ENCODE data around the gene SOCS3. TPM values are rescaled to one million over a fixed set of nuclear protein-coding genes. Genes with fewer than 3 reads are reported as not detected.

The SOCS3 gene
- polyA plus RNA-seq, 2 of the 4 experiments (the other 2 are of a cell fraction): 13.5 to 14.7 TPM

- FAIRE-seq (no peak), ATAC-seq (no peak), DNase-seq (ENCODE audit: low read depth in 1 of 2, low spot score in 1 of 2) (no peak)
- no peak overlapping the region for H3K27ac ChIP-seq
- 94% methylated on average over 7 of the region's 7 CpGs for WGBS (ENCODE audit: missing lambda C conversion rate)
- H3K4me3 ChIP-seq: no peak overlapping the region
- peaks cover 36% of the 10 kb centered on the region for H3K4me1 ChIP-seq
- H3K9me3 ChIP-seq: no peaks in the 10 kb centered on the region
- H3K4me2 ChIP-seq: no peak overlapping the region
- ChIA-PET POLR2A (no interaction called here), CTCF (interaction anchor here (1.9 to 5.1 kb wide), 3 partner anchors 27 to 51 kb away, joined by 5 to 47 read pairs (median 26); partner anchors contain the start of gene SOCS3)
- TF ChIP-seq REST (IDR thresholded peaks at IDR 0.05) (no peak), ZFP36 (IDR thresholded peaks at IDR 0.05; ENCODE audit: borderline replicate concordance, partially characterized antibody) (no peak), MYC (IDR thresholded peaks at IDR 0.05; ENCODE audit: borderline replicate concordance, low read length) (no peak), RCOR1 (IDR thresholded peaks at IDR 0.05; ENCODE audit: low read depth, low read length) (no peak), HOXA7 (CRISPR knock-in tag; IDR thresholded peaks at IDR 0.05) (no peak), RFX5 (IDR thresholded peaks at IDR 0.05) (no peak), HDAC2 (IDR thresholded peaks at IDR 0.05) (no peak), EHMT2 (IDR thresholded peaks at IDR 0.05; ENCODE audit: low read depth) (no peak), JUN (IDR thresholded peaks at IDR 0.05) (no peak), BHLHE40 (IDR thresholded peaks at IDR 0.05; ENCODE audit: low read depth, low read length) (no peak), KDM1A (IDR thresholded peaks at IDR 0.05; ENCODE audit: low read depth) (no peak), NFE2L2 (conservative IDR thresholded peaks at IDR 0.05; ENCODE audit: low read length) (no peak), FOSL2 (IDR thresholded peaks at IDR 0.05) (no peak), FOSL2 (CRISPR knock-in tag; IDR thresholded peaks at IDR 0.05) (no peak), TFCP2L1 (CRISPR knock-in tag; IDR thresholded peaks at IDR 0.05) (no peak), HEYL (CRISPR knock-in tag; IDR thresholded peaks at IDR 0.05) (no peak), FOXS1 (CRISPR knock-in tag; IDR thresholded peaks at IDR 0.05) (no peak)
Observed at GRCh38 chr17:78394209-78394608, 34.3 kb upstream of the SOCS3 start.

DNA sequence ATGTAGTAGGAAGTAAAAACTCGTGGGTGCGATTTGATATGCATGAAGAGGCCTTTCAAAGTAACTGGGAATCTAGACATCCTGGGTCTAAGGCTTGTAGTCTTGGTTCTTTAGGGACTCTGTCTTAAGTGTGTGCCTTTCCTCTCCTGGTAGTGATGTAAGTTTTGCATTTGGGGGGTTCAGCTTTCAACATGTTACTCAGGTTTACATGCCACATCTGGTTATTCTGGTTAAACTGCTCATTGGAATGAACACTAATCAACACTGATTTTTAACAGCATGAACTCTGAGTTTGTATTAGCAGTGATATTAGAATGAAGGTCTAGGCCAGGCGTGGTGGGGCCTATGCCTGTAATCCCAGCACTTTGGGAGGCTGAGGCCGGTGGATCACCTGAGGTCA lies 33.7 kb upstream of the SOCS3 start:
- Histone ChIP-seq H3K4me3 (no peak overlapping the region), H3K4me1 (peaks cover 36% of the 10 kb centered on the region), H3K4me2 (no peak overlapping the region), H3K27ac (no peak overlapping the region), H3K9me3 (no peaks in the 10 kb centered on the region)
- no peak for ATAC-seq
- ChIA-PET CTCF (interaction anchor here (2.9 to 5.1 kb wide), 2 partner anchors 29 to 33 kb away, joined by 30 to 47 read pairs; partner anchors contain the start of gene SOCS3), POLR2A (no interaction called here)
- no peak for DNase-seq (ENCODE audit: low read depth in 1 of 2, low spot score in 1 of 2)
- 97% methylated on average over 4 of the region's 4 CpGs for WGBS (ENCODE audit: missing lambda C conversion rate)
- FAIRE-seq: no peak
- TF ChIP-seq, protein P1, sequence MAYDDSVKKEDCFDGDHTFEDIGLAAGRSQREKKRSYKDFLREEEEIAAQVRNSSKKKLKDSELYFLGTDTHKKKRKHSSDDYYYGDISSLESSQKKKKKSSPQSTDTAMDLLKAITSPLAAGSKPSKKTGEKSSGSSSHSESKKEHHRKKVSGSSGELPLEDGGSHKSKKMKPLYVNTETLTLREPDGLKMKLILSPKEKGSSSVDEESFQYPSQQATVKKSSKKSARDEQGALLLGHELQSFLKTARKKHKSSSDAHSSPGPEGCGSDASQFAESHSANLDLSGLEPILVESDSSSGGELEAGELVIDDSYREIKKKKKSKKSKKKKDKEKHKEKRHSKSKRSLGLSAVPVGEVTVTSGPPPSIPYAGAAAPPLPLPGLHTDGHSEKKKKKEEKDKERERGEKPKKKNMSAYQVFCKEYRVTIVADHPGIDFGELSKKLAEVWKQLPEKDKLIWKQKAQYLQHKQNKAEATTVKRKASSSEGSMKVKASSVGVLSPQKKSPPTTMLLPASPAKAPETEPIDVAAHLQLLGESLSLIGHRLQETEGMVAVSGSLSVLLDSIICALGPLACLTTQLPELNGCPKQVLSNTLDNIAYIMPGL (CRISPR knock-in tag; IDR thresholded peaks at IDR 0.05; ENCODE audit: borderline replicate concordance): no peak
- TF ChIP-seq HDAC2 (IDR thresholded peaks at IDR 0.05) (no peak), TFCP2L1 (CRISPR knock-in tag; IDR thresholded peaks at IDR 0.05) (no peak), NFE2L2 (conservative IDR thresholded peaks at IDR 0.05; ENCODE audit: low read length) (no peak), MAFK (IDR thresholded peaks at IDR 0.05; ENCODE audit: partially characterized antibody) (no peak), KDM5A (IDR thresholded peaks at IDR 0.05) (no peak), REST (IDR thresholded peaks at IDR 0.05) (no peak), HOXB13 (CRISPR knock-in tag; IDR thresholded peaks at IDR 0.05; ENCODE audit: low read depth) (no peak), ZFP36 (IDR thresholded peaks at IDR 0.05; ENCODE audit: borderline replicate concordance, partially characterized antibody) (no peak), GATA3 (IDR thresholded peaks at IDR 0.05; ENCODE audit: borderline replicate concordance) (no peak), RNF2 (IDR thresholded peaks at IDR 0.05; ENCODE audit: borderline replicate concordance, low read depth) (no peak), EHF (CRISPR knock-in tag; IDR thresholded peaks at IDR 0.05) (no peak), HOXA7 (CRISPR knock-in tag; IDR thresholded peaks at IDR 0.05) (no peak), HOXB5 (CRISPR knock-in tag; IDR thresholded peaks at IDR 0.05) (no peak), ELK1 (IDR thresholded peaks at IDR 0.05; ENCODE audit: low read depth, low read length) (no peak), RFX5 (IDR thresholded peaks at IDR 0.05) (no peak)
- TF ChIP-seq, protein P2, sequence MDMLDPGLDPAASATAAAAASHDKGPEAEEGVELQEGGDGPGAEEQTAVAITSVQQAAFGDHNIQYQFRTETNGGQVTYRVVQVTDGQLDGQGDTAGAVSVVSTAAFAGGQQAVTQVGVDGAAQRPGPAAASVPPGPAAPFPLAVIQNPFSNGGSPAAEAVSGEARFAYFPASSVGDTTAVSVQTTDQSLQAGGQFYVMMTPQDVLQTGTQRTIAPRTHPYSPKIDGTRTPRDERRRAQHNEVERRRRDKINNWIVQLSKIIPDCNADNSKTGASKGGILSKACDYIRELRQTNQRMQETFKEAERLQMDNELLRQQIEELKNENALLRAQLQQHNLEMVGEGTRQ (IDR thresholded peaks at IDR 0.05): no peak

Data from A549 (cell line).